Body of pancreas (tissue), 4 donors: ENCODE results near the gene PTPRD. TPM values are rescaled to one million over a fixed set of nuclear protein-coding genes. Genes with fewer than 3 reads are reported as not detected.

Source experiments
- ATAC-seq: fragments of 150-250 bp; one replicate; pipeline ENCODE4 v1.9.1; 2016
- DNase-seq, 4 donors: peaks; one replicate each; pipeline ENCODE4 v3.0.0-alpha.2; 2019
- H3K27ac ChIP-seq, 4 donors: fragments of 200-600 bp; sonication (generic); 1 replicate in 3 of 4; 2 replicates in 1 of 4; pipeline versions ENCODE4 v1.5.1 to v1.6.1; 2016 to 2019; ENCODE audit warnings: mild to moderate bottlenecking in 1 of 4, mixed read lengths in 1 of 4, moderate library complexity in 1 of 4
- H3K27me3 ChIP-seq, 2 donors: fragments of 200-600 bp; sonication (generic); one replicate each; pipeline ENCODE4 v1.6.0; 2016; ENCODE audit warnings: mild to moderate bottlenecking in 1 of 2
- H3K36me3 ChIP-seq, 2 donors: fragments of 200-600 bp; sonication (generic); replicated peaks in 1 of 2; 2 replicates each; pipeline ENCODE4 v1.5.1; 2016; ENCODE audit warnings: low read depth in 2 of 2; ENCODE audit not compliant: insufficient read depth in 1 of 2
- H3K4me1 ChIP-seq: fragments of 200-600 bp; sonication (generic); one replicate; pipeline ENCODE4 v1.6.0; 2016
- H3K4me3 ChIP-seq, 2 donors: fragments of 200-600 bp; sonication (generic); 1 replicate in 1 of 2; 2 replicates in 1 of 2; pipeline ENCODE4 v1.5.1; 2016 to 2019
- H3K9me3 ChIP-seq, 3 donors: fragments of 200-600 bp; sonication (generic); 1 replicate in 2 of 3; 2 replicates in 1 of 3; pipeline ENCODE4 v1.5.1; 2016
- POLR2A ChIP-seq, 3 donors: fragments of 450-650 bp; IDR thresholded peaks; one replicate each; pipeline ENCODE4 v1.6.1; 2016; ENCODE audit warnings: antibody characterized with exemption in 3 of 3, mild to moderate bottlenecking in 2 of 3
- whole genome bisulfite sequencing, 2 donors: methylation state at CpG; one replicate each; pipeline ENCODE4 v1.1.5; 2017; 5-methylcytosine and 5-hydroxymethylcytosine counted together
- intact Hi-C: fragments of 100-400 bp; cut with DNase I; formaldehyde crosslinking; loops from one replicate; pipeline ENCODE4 v1.15.1; 2023
- total RNA-seq, 2 donors: library from RNA; depleted of rRNA; stranded (reverse); fragments of >200 nt; gene quantifications; one replicate each; pipeline ENCODE4 v1.1.0, GENCODE V29; 2016
- TF ChIP-seq, protein P1 (sequence below), 7 experiments: fragments of 450-650 bp in 4 of 7; fragments of 200-600 bp in 3 of 7; sonication (generic) in 3 of 7; IDR thresholded peaks; one replicate each; pipeline ENCODE4 v1.5.1; 2016 to 2019; ENCODE audit warnings: antibody characterized with exemption in 7 of 7

PTPRD gene
- total RNA-seq, 2 donors from 2014 or later = 4.3 to 4.9 TPM

DNA sequence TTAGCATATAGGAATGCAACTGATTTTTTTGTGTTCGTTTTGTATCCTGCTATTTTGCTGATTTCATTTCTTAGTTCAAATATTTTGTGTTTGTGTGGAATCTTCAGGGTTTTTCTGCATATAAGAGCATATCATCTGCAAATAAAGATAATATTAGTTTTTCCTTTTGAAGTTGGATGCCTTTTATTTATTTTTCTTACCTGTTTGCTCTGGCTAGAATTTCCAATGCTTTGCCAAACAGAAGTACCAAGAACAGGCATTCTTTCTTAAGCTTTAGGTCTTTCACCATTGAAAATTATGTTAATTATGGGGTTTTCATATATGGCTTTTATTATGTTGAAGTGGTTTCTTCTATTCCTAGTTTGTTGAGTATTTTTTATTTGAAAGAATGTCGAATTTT, 2308.1 kb downstream of the PTPRD start:
- Histone ChIP-seq H3K27me3 (no peaks in the 10 kb centered on the region), H3K4me3 (no peak overlapping the region), H3K9me3 (no peaks in the 10 kb centered on the region), H3K4me1 (peaks cover 5% of the 10 kb centered on the region), H3K27ac (no peak overlapping the region), H3K36me3 (no peaks in the 10 kb centered on the region)
- ATAC-seq (no peak), DNase-seq (no peak)
- intact Hi-C loops = no loop called here
- WGBS, 2 donors = 31% methylated on average over 2 of the region's 2 CpGs
- TF ChIP-seq, protein P1, sequence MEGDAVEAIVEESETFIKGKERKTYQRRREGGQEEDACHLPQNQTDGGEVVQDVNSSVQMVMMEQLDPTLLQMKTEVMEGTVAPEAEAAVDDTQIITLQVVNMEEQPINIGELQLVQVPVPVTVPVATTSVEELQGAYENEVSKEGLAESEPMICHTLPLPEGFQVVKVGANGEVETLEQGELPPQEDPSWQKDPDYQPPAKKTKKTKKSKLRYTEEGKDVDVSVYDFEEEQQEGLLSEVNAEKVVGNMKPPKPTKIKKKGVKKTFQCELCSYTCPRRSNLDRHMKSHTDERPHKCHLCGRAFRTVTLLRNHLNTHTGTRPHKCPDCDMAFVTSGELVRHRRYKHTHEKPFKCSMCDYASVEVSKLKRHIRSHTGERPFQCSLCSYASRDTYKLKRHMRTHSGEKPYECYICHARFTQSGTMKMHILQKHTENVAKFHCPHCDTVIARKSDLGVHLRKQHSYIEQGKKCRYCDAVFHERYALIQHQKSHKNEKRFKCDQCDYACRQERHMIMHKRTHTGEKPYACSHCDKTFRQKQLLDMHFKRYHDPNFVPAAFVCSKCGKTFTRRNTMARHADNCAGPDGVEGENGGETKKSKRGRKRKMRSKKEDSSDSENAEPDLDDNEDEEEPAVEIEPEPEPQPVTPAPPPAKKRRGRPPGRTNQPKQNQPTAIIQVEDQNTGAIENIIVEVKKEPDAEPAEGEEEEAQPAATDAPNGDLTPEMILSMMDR (IDR thresholded peaks at IDR 0.05) = no peak
- TF ChIP-seq POLR2A (IDR thresholded peaks at IDR 0.05) = no peak

DNA sequence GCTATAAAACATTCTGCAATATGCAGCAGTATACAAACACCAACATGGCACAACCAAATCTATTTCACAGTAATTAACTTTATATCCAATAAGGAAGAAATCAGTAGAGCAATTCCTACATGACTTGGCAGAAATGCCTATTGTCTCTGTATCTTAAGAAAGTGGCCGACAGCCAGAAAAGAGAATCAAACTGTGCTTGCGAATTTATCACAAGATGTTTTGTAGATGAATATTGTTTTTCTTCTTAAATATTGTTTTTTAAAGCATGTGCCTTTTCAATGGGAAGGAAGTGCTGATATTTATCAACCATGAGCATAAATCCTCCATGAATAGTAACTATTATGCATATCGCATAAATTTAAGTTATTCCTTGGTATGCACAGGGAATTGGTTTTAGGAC, 2311.5 kb downstream of the PTPRD start:
- peaks cover 5% of the 10 kb centered on the region for H3K4me1 ChIP-seq
- no peak for ATAC-seq
- intact Hi-C loops = no loop called here
- H3K27ac ChIP-seq = no peak overlapping the region
- 77 to 85% methylated on average over 3 of the region's 3 CpGs for WGBS, 2 donors
- H3K36me3 ChIP-seq = no peaks in the 10 kb centered on the region
- no peaks in the 10 kb centered on the region for H3K9me3 ChIP-seq
- H3K27me3 ChIP-seq = no peaks in the 10 kb centered on the region
- H3K4me3 ChIP-seq = no peak overlapping the region
- TF ChIP-seq, protein P1 (IDR thresholded peaks at IDR 0.05) = no peak
- no peak for TF ChIP-seq POLR2A (IDR thresholded peaks at IDR 0.05)
- DNase-seq = no peak

- TF ChIP-seq, protein P1 (IDR thresholded peaks at IDR 0.05) = no peak
- TF ChIP-seq POLR2A (IDR thresholded peaks at IDR 0.05) = no peak
- Histone ChIP-seq H3K4me1 (no peaks in the 10 kb centered on the region), H3K36me3 (no peaks in the 10 kb centered on the region), H3K27ac (no peak overlapping the region), H3K4me3 (no peak overlapping the region), H3K27me3 (no peaks in the 10 kb centered on the region), H3K9me3 (no peaks in the 10 kb centered on the region)
- ATAC-seq (no peak), DNase-seq (no peak)
- intact Hi-C loops = no loop called here
- 65 to 73% methylated on average over 3 of the region's 3 CpGs for WGBS, 2 donors
Measured at GRCh38 chr9:8297047-8297446, 2315.8 kb downstream of the PTPRD start.

DNA sequence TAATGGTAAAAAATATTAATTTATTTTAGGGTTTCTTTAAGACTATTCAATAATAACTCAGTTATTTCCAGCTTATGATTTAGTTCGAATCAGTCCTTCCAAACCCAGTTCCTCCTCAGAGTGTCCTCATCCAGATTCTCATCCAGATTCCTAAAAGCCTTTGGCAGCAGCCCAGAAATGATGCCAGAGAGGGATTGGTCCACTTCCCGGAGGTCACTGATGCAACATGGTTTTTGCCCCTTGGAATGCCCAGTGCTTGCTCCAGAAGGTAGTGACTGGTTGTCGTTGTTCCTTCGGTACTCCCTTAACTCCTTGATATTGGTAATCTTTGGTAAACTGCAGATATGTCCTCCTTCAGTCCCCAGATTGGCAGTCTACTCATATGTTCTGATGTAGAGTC, 2320.1 kb downstream of the PTPRD start:
- DNase-seq (no peak), ATAC-seq (no peak)
- no peaks in the 10 kb centered on the region for H3K9me3 ChIP-seq
- no peak overlapping the region for H3K27ac ChIP-seq
- no peaks in the 10 kb centered on the region for H3K36me3 ChIP-seq
- peaks cover 18% of the 10 kb centered on the region for H3K4me1 ChIP-seq
- TF ChIP-seq POLR2A (IDR thresholded peaks at IDR 0.05) = no peak
- TF ChIP-seq, protein P1 (IDR thresholded peaks at IDR 0.05) = no peak
- 56 to 71% methylated on average over 4 of the region's 4 CpGs for WGBS, 2 donors
- intact Hi-C loops = no loop called here
- no peak overlapping the region for H3K4me3 ChIP-seq
- no peaks in the 10 kb centered on the region for H3K27me3 ChIP-seq

GRCh38 chr9:8289681-8290080, 2323.1 kb downstream of the PTPRD start:
- intact Hi-C loops = no loop called here
- ATAC-seq (no peak), DNase-seq (peak in 1 of 4 donors; percentile 9)
- H3K36me3 ChIP-seq = no peaks in the 10 kb centered on the region
- TF ChIP-seq, protein P1 (IDR thresholded peaks at IDR 0.05) = no peak
- TF ChIP-seq POLR2A (IDR thresholded peaks at IDR 0.05) = no peak
- H3K4me1 ChIP-seq = peaks cover 27% of the 10 kb centered on the region
- no peaks in the 10 kb centered on the region for H3K9me3 ChIP-seq
- H3K4me3 ChIP-seq = no peak overlapping the region
- H3K27ac ChIP-seq = no peak overlapping the region
- no peaks in the 10 kb centered on the region for H3K27me3 ChIP-seq
- WGBS, 2 donors = 37 to 52% methylated on average over 2 of the region's 2 CpGs
